HepG2 (cell line): ENCODE data around the gene PIGV. TPM values are rescaled to one million over a fixed set of nuclear protein-coding genes. Genes with fewer than 3 reads are reported as not detected.

Experiments
- EEA1 ChIP-seq: sonication (generic); formaldehyde crosslinking; IDR thresholded peaks from 2 replicates; pipeline ENCODE4 v1.5.1; 2020; ENCODE audit warnings: mild to moderate bottlenecking, missing genetic modification reagents, borderline replicate concordance
- EHMT2 ChIP-seq: fragments of 200-600 bp; sonication (generic); IDR thresholded peaks from 2 replicates; pipeline ENCODE4 v1.7.0; 2017; ENCODE audit warnings: antibody characterized with exemption, low read depth, low read length, borderline replicate concordance
- FOXK2 ChIP-seq: fragments of 450-650 bp; IDR thresholded peaks from 2 replicates; pipeline ENCODE4 v1.6.1; 2016
- HNRNPUL1 ChIP-seq: fragments of 200-400 bp; formaldehyde crosslinking; IDR thresholded peaks from 2 replicates; pipeline ENCODE4 v1.6.1; 2017; ENCODE audit warnings: low read depth, mild to moderate bottlenecking, low read length, moderate library complexity
- MAFG ChIP-seq: sonication (generic); formaldehyde crosslinking; IDR thresholded peaks from 2 replicates; pipeline ENCODE4 v1.5.1; 2020; ENCODE audit warnings: mild to moderate bottlenecking, missing genetic modification reagents
- PAXIP1 ChIP-seq: sonication (generic); formaldehyde crosslinking; conservative IDR thresholded peaks from 2 replicates; pipeline ENCODE4 v1.4.0; 2020; ENCODE audit warnings: mild to moderate bottlenecking, missing genetic modification reagents, moderate library complexity
- PLSCR1 ChIP-seq: sonication (generic); formaldehyde crosslinking; IDR thresholded peaks from 2 replicates; pipeline ENCODE4 v1.5.0; 2020; ENCODE audit warnings: missing genetic modification reagents, mild to moderate bottlenecking, borderline replicate concordance
- RFX1 ChIP-seq: fragments of 450-650 bp; IDR thresholded peaks from 2 replicates; pipeline ENCODE4 v1.6.1; 2017
- RFXANK ChIP-seq: IDR thresholded peaks from 2 replicates; pipeline ENCODE4 v1.6.1; 2016
- SAP130 ChIP-seq: IDR thresholded peaks from 2 replicates; pipeline ENCODE4 v1.6.1; 2016; ENCODE audit warnings: low read depth
- SNRNP70 ChIP-seq: fragments of 200-400 bp; formaldehyde crosslinking; IDR thresholded peaks from 2 replicates; pipeline ENCODE4 v1.6.1; 2017; ENCODE audit warnings: mild to moderate bottlenecking, low read depth, low read length, moderate library complexity
- TRIM24 ChIP-seq: sonication (generic); formaldehyde crosslinking; IDR thresholded peaks from 2 replicates; pipeline ENCODE4 v1.8.0; 2022; ENCODE audit warnings: mild to moderate bottlenecking, missing genetic modification reagents
- ZBTB44 ChIP-seq: sonication (generic); formaldehyde crosslinking; IDR thresholded peaks from 2 replicates; pipeline ENCODE4 v1.4.0; 2020; ENCODE audit warnings: missing genetic modification reagents
- ZNF121 ChIP-seq: sonication (generic); formaldehyde crosslinking; IDR thresholded peaks from 2 replicates; pipeline ENCODE4 v1.5.0; 2020; ENCODE audit warnings: mild to moderate bottlenecking, missing genetic modification reagents
- ZNF274 ChIP-seq: sonication (generic); formaldehyde crosslinking; IDR thresholded peaks from 2 replicates; pipeline ENCODE4 v1.5.1; 2020; ENCODE audit warnings: mild to moderate bottlenecking, missing genetic modification reagents
- ZNF343 ChIP-seq: sonication (generic); formaldehyde crosslinking; IDR thresholded peaks from 2 replicates; pipeline ENCODE4 v1.4.0; 2020; ENCODE audit warnings: mild to moderate bottlenecking, missing genetic modification reagents
- ZNF362 ChIP-seq: sonication (generic); formaldehyde crosslinking; IDR thresholded peaks from 2 replicates; pipeline ENCODE4 v1.4.0; 2020; ENCODE audit warnings: missing genetic modification reagents, mild to moderate bottlenecking, borderline replicate concordance
- ZNF501 ChIP-seq: sonication (generic); formaldehyde crosslinking; IDR thresholded peaks from 2 replicates; pipeline ENCODE4 v1.5.1; 2020; ENCODE audit warnings: mild to moderate bottlenecking, moderate library complexity, missing genetic modification reagents
- ZNF510 ChIP-seq: sonication (generic); formaldehyde crosslinking; IDR thresholded peaks from 2 replicates; pipeline ENCODE4 v1.4.0; 2020; ENCODE audit warnings: low read depth, mild to moderate bottlenecking, missing genetic modification reagents
- ZNF766 ChIP-seq: sonication (generic); formaldehyde crosslinking; IDR thresholded peaks from 2 replicates; pipeline ENCODE4 v1.5.0; 2020; ENCODE audit warnings: missing genetic modification reagents, borderline replicate concordance
- polyA plus RNA-seq, 8 experiments: library from polyadenylated mRNA; depleted of rRNA in 3 of 8; stranded (reverse) in 7 of 8; unstranded in 1 of 8; fragments of >200 nt; fragmentation: Illumina TruSeq in 4 of 8; extraction: Trizol in 4 of 8; gene quantifications; 2 replicates each; pipeline versions ENCODE4 v1.2.1 to v1.2.3, GENCODE V29; 2011 to 2016; ENCODE audit warnings: low read depth in 4 of 8, missing spikeins in 1 of 8, mixed read lengths in 1 of 8; ENCODE audit not compliant: insufficient read depth in 1 of 8
- total RNA-seq, 5 experiments: library from RNA; depleted of rRNA; stranded (reverse); fragments of >200 nt; fragmentation: Illumina TruSeq; extraction: Trizol; gene quantifications; 2 replicates each; pipeline ENCODE4 v1.2.3, GENCODE V29; 2016; ENCODE audit warnings: low read depth in 1 of 5
- TF ChIP-seq, protein P1 (sequence below): sonication (generic); formaldehyde crosslinking; IDR thresholded peaks from 2 replicates; pipeline ENCODE4 v1.9.0; 2021; ENCODE audit warnings: missing genetic modification reagents, mild to moderate bottlenecking, borderline replicate concordance

The PIGV gene
- total and polyA plus RNA-seq, 2 of the 13 experiments (the other 11 are each of a cell fraction or from before 2014, with no cell fraction given): 13.5 to 22.7 TPM

DNA sequence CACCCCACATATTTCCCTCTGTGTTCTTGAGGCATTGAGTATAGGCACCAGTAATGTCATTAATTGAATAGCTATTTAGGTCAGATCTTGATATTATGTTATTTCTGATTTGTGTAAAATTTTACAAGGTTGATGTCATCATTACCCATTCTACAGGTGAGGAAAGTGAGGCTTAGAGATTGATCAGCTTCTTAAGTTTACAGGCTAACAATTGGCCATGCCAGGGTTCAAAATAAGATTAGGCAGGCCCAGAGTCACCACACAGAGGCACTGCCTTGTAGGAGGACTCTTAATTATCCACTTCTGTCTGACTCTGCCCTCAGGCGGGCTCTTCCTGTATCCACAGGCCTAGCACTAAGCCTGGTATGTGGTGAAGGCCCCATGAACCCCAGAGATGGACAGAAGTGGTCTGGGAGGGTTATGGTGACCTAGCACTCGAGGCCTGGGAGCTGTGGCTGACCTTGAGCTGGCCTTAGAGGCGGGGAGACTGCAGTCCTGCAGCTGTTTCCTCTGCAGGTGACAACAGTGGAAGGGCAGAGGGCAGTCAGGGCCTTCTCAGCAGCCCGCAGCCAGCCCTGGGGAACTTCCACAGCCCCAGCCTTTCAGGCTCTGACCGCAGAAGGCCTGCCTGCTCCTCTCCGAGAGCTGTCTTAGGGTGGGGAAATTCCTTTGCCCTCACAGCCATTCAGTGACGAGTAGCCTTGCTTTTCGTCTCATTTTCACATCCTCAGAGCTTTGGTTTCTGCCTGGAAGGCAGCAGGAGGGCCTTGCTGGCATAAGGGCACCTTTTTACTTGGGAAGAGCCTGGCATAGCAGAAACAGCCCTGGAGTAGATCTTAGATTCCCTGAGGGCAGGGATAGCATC lies 51.0 kb downstream of the PIGV start (continued):
- no peak for TF ChIP-seq EEA1 (CRISPR knock-in tag)
- TF ChIP-seq PAXIP1: peak; percentile 66
- TF ChIP-seq, protein P1, sequence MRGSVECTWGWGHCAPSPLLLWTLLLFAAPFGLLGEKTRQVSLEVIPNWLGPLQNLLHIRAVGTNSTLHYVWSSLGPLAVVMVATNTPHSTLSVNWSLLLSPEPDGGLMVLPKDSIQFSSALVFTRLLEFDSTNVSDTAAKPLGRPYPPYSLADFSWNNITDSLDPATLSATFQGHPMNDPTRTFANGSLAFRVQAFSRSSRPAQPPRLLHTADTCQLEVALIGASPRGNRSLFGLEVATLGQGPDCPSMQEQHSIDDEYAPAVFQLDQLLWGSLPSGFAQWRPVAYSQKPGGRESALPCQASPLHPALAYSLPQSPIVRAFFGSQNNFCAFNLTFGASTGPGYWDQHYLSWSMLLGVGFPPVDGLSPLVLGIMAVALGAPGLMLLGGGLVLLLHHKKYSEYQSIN: no peak
- TF ChIP-seq ZBTB44: no peak
- no peak for TF ChIP-seq TRIM24 (CRISPR knock-in tag)
- TF ChIP-seq SNRNP70: no peak
- TF ChIP-seq RFXANK: no peak
- no peak for TF ChIP-seq PLSCR1 (CRISPR knock-in tag)
- TF ChIP-seq ZNF274 (CRISPR knock-in tag): no peak
- TF ChIP-seq RFX1: no peak
- no peak for TF ChIP-seq FOXK2
- TF ChIP-seq ZNF362 (CRISPR knock-in tag): no peak
- no peak for TF ChIP-seq EHMT2
- TF ChIP-seq MAFG (CRISPR knock-in tag): no peak
- no peak for TF ChIP-seq ZNF343
- no peak for TF ChIP-seq ZNF766
- peak; percentile 83 for TF ChIP-seq SAP130 (CRISPR knock-in tag)
- TF ChIP-seq ZNF121 (CRISPR knock-in tag): no peak
- TF ChIP-seq ZNF501 (CRISPR knock-in tag): peak; percentile 43; the same call in 1 of the 2 replicates
- TF ChIP-seq ZNF510 (CRISPR knock-in tag): no peak
- no peak for TF ChIP-seq HNRNPUL1
